HG03103 (cell line): Measurements from ENCODE around the gene LSMEM2.
"Not testable (repeated sequence)": the region's sequence is repeated elsewhere in the genome, so short reads cannot be mapped to it uniquely, and the experiment has no call there.

Experiments used
- ATAC-seq: cut with Tn5 transposase; IDR thresholded peaks from one replicate; pipeline ENCODE4 v1.9.1; 2021; ENCODE audit warnings: low read depth; ENCODE audit not compliant: unreplicated experiment

LSMEM2 gene

DNA sequence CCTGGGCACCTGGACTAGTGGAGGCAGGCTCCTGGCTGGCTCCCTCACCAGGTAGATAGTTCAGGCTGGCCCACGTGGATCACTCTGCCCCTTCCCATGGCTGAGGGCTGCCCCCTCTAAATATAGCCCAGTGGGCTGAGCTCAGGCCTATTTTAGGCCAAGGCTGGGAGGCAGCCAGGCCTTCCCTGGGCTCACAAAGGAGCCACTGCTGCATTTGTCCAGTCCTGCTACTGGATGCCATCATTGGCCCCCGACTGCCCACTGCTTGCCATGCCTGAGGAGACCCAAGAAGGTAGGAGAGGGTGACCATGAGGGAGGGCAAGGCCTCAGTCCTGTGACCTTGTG is at the start of gene LSMEM2:
TSS of gene LSMEM2 (plus strand) at position 208 of the 345 bp plus-strand sequence. CDS start at position 235, 27 bp downstream.
- ATAC-seq, result no peak

DNA sequence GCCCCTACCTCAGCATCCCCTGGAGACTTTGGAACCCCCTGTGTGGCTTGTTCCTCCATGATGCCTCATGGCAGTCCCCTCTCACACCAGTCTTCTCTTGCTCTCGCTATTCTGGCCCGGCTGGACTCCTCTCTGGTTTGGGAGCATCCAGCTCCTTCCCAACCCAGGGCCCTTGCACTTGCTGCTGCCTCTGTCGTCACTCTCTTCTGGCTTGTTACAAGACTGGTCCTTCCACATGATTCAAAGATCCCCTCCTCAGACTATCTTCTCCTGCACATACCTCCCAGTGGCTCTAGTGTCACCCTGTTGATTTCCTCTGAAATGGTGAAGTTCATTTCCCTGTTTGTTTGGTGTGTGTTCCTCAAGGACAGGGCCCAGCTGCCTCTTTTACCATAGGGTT is 49.4 kb upstream of the LSMEM2 start:
- no peak for ATAC-seq

DNA sequence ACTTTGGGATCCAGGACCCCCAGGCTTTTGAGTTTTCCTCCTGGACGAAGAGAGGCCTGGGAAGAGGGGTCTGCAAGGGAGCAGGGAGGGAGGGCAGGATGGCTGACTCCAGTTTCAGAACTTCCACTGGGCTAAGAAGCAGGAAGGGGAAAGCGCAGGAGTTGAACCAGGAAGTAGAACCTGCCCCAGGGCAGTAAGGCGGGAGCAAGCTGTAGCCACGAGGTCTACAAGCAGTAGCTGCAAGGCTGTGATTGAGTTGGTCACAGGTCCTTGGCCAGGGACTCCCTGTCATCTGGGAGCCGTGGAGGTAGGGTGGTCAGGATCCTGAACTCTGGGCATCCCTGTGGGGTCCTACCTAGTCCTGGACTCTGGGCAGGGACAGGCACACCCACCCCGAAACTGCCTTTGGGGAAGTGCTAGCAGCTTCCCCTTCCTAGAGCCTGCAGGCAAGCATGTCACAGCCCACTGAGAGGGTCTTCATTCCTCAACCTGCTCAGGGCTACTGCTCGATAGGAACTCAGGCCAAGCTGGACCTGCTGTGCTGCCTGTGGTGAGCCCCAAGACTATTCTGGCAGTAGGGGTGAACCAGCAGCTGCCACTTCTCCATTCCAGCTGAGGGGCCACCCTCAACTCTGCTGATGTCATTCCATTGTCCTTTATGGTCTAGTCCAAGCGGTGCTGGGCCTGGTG is 48.6 kb upstream of the LSMEM2 start:
- no peak for ATAC-seq

DNA sequence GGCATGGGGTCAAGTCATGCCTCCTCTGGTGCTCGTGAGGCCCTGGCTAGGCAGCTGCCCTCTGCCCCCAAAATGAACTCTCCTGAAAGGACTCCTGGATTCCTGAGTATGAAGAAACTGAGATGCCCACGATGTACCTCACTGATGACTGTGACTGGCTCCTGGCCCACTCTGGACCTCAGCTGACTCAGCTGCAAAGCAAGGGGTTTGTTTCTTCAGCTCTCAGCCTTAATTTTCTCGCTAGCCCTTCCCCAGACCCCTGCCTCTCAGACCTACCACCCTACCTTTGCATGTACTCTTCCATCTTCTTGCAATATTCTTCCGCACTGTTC is 48.1 kb upstream of the LSMEM2 start:
- no peak for ATAC-seq

DNA sequence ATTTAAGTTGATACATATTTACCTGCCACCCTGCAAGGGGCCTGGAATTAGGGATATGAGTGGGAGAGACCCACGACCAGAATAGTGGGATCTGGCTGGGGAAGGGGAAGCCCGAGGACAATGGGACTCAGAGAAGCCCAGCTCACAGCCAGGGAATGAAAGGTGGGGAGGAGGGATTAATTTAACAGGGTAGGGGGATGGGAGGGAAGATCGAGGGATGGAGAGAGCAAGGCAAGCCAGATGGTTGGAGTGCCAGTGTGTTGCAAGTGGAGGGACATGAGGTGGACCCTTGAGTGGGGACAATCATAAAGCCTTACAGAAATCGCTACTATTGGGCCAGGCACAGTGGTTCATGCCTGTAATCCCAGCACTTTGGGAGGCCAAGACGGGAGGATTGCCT is 47.3 kb upstream of the LSMEM2 start:
- ATAC-seq, result no peak

DNA sequence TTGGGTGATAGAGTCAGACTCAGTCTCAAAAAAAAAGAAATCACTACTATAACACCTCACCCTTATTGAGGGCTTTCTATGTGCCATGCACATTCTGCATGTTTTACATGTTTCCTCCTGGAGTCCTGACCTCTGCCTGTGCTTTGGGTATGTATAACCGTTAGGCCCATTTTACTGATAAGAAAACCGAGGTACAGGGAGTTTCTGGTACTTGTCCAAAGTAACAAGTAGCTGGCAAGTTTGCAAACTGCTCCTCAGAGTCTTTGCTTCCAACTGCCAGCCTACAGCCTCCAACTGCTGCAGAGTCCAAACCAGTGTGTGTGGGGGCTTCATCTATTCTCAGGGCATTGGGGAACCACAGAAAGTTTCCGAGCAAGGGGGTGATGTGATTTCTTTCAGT is 46.6 kb upstream of the LSMEM2 start:
- ATAC-seq, result no peak

DNA sequence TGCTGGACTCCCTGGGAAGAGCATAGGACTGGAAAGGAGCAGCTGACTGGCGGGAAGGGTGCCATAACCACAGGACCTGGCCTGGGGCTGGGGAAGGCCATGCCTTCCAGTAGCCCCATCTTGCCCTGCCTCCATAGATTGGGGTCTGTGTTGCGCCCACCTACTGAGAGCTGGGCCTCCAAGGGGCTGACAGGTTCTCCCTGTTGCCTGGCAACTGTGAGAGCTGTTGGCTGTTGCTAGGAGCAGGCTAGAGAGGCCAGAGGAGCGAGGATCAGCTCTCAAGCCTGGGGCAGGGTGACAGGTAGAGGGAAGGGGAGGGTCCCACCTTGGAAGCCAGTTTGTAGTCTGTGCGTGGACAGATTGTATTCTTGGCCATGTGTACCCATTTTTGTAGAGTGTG is 45.7 kb upstream of the LSMEM2 start:
- no peak for ATAC-seq

DNA sequence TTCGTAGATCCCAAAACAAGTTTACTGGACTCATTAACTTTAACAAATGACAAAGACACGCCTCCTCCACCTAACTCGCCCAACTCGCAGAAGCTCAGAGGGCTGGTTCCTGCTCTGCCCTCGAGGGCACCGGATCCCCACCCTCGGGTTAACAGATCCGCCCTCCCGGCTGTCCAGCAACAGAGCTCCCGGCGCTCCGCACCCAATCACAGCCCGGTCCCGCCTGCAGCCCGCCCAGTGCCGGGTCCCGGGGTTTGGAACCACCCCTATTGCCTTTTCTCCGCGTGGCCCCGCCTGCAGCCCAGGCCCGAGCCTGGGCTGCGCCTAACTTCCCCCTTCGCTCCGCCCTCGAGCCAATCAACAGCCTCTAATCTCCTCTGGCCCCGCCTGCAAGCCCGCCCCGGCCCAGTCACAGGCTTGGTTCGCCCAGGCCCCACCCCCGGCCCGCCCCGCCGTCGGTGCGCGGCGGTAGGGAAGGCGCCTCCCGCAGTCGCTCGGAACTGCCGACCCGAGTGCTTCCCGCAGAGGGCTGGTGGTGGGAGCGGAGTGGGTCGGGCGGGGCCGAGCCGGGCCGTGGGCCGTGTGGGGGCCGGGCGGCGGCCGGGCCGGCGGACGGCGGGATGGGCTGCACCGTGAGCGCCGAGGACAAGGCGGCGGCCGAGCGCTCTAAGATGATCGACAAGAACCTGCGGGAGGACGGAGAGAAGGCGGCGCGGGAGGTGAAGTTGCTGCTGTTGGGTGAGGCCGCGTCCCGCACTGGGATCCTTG is 43.0 kb upstream of the LSMEM2 start, which contains the start of gene GNAI2:
TSS of gene GNAI2 (plus strand) at position 489 of the 768 bp plus-strand sequence. CDS start at position 621, 132 bp downstream.
- ATAC-seq, result peak; percentile 87

DNA sequence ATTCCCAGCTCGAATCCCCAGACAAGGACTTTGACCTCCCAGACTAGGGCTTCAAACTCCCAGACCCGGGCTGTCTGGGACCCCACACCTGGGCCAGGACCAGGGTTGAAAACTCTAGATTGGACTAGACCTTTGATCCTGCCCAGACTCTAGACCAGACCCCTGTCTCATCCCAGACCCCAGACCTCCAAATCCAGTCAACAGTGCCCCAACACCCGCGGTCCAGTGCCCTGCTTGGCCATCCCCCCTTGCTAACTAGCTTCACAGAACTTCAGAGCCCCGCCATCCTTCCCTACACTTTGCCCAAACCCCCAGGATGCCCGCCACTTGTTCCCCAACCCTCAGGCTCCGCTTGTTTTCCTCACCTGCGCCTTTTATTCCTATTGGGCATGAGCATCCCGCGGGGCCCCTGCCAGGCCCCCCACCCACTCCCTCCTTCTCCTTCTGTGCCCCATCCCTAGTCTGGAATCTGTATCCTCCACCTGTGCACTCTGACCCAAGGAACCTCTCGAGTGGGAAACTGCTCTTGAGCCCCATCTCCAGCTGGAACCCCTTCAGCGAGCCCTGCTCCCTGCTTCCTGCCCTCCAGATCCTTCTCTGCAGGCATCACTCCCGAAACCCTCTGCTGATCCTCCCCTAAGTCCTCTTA is 42.3 kb upstream of the LSMEM2 start:
- ATAC-seq, result no peak

DNA sequence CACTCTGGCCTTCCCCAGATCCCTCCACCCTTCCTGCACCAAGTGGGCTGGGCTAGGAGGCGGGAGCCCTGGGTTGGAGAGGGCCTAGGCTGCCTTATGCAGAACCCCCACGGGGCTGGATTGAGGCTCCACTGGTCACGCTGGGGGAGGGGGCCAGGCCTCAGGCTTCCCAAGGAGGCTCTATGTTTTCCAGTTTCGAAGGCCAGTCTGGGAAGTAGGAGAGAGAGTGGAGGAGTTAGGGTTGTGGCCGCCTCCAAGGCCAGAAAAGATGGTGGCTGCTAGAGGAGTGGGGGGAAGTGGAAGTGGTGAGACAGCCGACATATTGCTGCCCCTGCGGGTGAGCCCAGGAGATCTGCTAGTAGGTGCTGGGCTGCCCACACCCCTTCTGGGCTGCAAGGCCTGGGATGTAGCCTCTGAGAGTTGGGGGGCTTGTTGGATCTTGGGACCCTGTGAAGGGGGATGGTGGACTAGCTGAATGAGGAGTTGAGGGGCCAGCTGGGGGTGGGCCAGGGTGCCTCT is 41.7 kb upstream of the LSMEM2 start:
- ATAC-seq, result no peak

DNA sequence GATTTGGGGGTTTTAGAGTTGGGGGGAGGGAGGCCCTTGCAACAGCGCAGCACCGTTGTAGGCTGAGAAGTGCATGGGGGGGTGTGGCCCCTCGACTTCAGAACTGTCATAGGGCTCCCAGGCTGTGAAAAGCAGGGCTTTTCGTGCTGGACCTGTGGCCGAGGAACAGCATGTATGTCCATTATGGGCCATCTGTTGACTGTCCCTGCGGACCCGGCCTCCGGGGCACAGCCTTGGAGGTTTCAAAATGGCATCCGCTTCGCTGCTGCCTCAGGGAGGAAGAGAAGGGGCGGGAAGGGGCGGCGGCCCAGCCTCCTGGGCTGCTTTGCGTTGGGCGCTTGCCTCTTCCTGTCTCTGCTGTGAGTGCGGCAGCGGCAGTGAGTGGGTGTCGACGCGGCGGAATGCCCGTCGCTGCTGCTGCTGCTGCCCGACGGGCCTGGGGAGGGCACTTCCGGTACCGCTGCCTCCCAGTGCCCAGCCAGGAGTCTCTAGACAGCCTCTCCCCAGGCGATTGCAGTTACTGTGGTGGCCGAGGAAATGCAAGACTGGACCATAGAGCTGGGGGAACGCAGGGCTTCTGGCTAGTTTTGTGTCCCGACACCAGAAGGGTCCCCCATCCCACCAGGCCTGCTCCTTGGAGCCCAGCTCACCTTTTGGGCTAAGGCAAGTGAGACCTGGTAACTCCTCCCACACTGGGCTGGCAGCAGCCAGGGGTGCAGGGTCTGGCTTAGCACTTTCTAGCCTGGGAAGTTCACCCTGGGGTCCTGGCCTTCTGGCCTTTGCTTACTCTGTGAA is 40.9 kb upstream of the LSMEM2 start:
- no peak for ATAC-seq

DNA sequence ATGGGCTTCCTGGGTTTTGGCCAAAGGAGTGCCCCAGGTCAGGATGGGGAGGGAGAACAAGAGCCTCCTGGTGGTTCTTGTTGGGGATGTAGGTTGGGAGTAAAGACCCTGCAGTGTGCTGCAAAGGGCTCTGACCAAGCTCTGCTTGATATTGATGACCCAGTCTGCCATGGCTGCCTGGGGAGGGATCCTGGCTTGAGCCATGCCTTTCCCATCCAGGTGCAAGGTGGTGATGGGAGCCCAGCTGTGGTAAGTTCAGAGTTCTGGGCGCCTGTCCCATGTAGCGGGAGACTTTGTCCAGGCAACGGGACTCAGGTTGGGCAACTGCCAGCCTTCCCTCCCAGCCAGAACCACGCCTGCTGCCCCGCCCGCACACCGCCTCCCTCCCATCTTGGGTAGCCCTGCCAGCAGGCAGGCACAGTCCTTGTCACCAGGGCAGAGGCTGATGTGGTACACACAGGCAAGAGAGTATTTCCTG is 40.3 kb upstream of the LSMEM2 start:
- no peak for ATAC-seq

DNA sequence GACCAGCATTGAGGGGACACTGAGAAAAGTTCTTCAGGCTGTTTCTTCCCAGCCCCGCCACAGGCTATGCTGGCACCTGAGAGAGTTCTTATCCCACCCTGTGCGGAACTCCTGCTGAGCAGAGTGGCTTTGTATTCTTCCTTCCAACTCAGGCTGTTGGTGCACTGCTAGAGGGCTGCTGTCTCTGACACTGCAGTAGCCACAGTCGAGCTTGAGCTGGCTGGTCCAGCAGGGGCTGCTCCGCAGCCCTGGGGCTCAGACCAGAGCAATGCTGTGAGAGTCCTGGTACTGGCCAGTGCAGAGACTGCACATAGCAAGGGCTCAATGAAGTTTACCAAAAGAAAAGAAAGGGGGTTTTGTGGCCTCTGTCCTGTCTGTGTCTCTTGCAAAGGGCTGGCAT is 39.2 kb upstream of the LSMEM2 start:
- no peak for ATAC-seq

DNA sequence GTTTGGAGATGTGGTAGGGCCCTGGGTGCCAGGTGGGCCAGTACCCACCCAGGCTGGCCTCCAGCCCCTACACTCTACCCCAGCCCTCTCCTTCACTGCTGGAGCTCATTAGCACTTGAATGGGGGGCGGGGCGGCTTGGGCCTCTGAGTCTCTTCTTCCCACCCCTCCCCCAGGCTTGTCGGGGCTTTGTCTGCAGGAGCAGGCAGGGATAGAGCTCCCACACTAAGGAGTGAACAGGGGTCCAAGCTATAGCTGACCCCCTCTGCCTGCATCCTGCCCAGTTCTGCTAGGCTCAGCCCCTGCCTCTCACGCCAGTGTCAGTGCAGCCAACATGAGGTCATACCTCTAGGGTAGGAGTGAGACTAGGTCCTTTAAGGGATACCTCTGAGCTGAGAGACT is 37.7 kb upstream of the LSMEM2 start:
- no peak for ATAC-seq

DNA sequence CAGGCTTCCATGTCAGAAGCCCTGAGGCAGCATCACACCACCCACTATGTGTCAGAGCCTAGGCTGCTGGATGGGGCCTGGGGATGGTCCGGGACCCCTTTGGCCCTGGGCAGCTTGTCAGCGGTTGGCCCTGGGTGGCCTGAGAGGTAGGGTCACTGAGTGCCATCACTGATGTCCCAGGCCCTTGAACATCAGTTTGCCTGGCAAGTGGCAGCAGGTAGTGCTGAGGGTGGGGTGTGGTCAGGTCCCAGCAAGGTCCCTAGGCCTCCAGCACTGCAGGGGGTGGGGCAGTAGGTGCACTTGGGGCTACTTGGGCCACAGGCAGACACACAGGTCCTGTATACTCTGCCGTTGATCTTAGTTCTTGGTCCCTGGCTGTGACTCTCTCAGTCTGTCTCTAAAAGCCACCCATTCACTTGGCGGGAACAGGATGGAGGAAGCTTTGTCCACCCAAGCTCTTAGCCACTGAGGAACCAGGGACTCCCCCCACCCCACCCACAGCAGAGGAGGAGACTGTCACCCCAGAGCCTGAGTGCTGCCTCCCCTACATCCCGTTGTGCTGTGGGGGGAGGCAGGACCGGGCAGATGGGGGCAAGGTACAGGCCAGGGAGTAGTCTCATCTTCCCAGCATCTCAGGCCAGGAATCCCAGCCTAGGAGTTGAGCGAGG is 37.0 kb upstream of the LSMEM2 start:
- no peak for ATAC-seq

DNA sequence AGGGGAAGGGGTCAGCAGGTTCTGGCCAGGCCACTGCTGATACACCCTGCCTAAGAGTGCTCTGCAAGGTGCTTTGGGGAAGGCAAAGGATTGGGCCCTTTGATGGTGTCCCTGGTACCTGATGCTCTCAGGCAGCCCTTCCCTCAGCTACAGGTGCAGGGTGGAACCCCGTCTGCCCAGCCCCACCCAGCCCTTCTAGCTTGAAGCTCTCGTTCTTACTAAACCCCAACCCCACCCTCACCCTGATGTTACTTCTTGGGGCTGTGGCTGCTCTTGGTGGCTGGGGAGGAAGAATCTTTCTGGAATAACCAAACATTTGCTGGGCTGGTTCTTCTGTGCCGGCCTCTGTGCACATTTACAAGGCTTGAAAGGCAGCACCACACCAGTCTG is 36.5 kb upstream of the LSMEM2 start:
- no peak for ATAC-seq

DNA sequence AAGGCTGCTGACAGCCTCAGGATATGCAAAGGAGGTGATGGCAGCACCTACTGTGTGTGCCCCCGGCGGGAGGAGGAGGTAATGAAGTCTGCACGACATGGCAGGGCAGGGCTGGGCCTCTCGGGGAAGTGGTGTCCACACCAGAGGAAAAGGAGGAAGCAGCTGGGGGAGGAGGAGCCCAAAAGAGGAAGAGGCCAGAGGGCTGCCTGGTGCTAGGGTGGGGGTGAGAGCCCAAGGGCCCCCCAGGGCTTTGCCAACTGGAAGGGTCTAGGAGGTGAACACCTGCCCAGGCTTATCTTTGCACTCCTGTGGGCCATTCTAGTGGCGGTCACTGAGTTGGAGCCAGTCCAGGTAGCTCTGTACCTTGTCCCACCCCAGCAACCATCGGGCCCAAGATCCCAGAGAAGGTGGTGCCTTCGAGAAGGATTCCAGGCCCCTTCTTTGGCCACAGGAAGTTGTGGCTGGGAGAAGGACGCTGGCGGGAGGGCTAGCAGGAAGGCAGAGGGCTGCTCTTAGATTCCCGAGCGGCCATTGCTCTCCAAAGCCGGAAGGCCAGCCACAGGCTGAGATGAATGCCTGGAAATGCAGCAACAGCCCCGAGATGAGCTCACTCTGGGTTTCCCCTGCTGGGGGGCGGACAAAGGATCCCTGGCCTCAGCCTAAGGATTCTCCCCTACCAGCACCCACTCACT is 35.9 kb upstream of the LSMEM2 start:
- no peak for ATAC-seq

DNA sequence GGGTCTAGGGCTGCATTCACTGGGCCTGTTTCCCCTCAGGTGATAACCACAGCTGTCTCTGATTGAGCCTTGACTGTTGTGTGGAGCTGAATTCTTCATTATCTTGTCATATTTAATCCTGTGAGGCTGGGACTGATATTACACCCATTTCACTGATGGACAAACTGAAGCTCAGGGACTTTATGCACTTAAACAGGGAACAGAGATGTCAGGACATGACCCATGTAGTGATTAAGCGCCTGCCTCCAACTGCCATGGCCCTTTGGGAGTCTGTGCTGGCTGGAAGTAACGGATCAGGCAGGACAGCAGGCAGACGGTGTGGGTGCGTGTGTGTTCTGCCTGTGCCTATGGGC is 35.4 kb upstream of the LSMEM2 start:
- ATAC-seq, result no peak

DNA sequence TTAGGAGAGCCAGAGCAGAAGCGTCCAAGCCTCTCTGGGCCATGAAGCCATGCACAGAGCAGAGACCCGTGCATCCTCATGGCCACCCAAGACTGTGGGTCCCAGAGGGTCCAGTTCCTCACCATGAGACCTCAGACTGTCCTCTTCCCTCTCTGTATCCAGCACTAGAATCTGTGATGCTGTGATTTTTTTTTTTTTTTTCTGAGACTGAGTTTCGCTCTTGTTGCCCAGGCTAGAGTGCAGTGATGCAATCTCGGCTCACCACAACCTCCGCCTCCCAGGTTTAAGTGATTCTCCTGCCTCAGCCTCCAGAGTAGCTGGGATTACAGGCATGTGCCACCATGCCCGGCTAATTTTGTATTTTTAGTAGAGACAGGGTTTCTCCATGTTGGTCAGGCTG is 34.1 kb upstream of the LSMEM2 start:
- not testable (repeated sequence) for ATAC-seq
